HepG2 (cell line): ENCODE measurements around the gene CDC34. TPM values are rescaled to one million over a fixed set of nuclear protein-coding genes. Genes with fewer than 3 reads are reported as not detected.

Experiments
- BHLHE40 ChIP-seq: IDR thresholded peaks from 2 replicates; pipeline ENCODE4 v1.6.1; 2011; ENCODE audit warnings: low read length, improper control_type of control experiment
- BRD4 ChIP-seq: sonication (generic); formaldehyde crosslinking; IDR thresholded peaks from 2 replicates; pipeline ENCODE4 v1.4.0; 2020; ENCODE audit warnings: missing genetic modification reagents
- CENPX ChIP-seq: sonication (generic); formaldehyde crosslinking; IDR thresholded peaks from 2 replicates; pipeline ENCODE4 v1.9.0; 2021; ENCODE audit warnings: mild to moderate bottlenecking, missing genetic modification reagents, moderate library complexity
- DNMT3B ChIP-seq: conservative IDR thresholded peaks from 2 replicates; pipeline ENCODE4 v1.6.1; 2016; ENCODE audit warnings: missing biosample characterization, control low read depth
- ELF4 ChIP-seq: sonication (generic); formaldehyde crosslinking; IDR thresholded peaks from 2 replicates; pipeline ENCODE4 v1.5.0; 2020; ENCODE audit warnings: missing genetic modification reagents, mild to moderate bottlenecking, moderate library complexity, borderline replicate concordance
- ESRRA ChIP-seq: sonication (generic); formaldehyde crosslinking; IDR thresholded peaks from 2 replicates; pipeline ENCODE4 v1.5.1; 2020; ENCODE audit warnings: mild to moderate bottlenecking, low read depth, missing genetic modification reagents
- FOXO4 ChIP-seq: sonication (generic); formaldehyde crosslinking; conservative IDR thresholded peaks from 2 replicates; pipeline ENCODE4 v1.8.1; 2023; ENCODE audit warnings: missing genetic modification reagents
- HMG20A ChIP-seq: IDR thresholded peaks from 2 replicates; pipeline ENCODE4 v1.6.1; 2016; ENCODE audit warnings: borderline replicate concordance
- HOXA3 ChIP-seq: sonication (generic); formaldehyde crosslinking; IDR thresholded peaks from 2 replicates; pipeline ENCODE4 v1.5.0; 2020; ENCODE audit warnings: missing genetic modification reagents
- HOXD1 ChIP-seq: sonication (generic); formaldehyde crosslinking; IDR thresholded peaks from 2 replicates; pipeline ENCODE4 v1.5.0; 2020; ENCODE audit warnings: missing genetic modification reagents
- IRF2 ChIP-seq: IDR thresholded peaks from 2 replicates; pipeline ENCODE4 v1.6.1; 2018; ENCODE audit warnings: missing genetic modification reagents, missing compliant biosample characterization
- MTA1 ChIP-seq: sonication (generic); formaldehyde crosslinking; IDR thresholded peaks from 2 replicates; pipeline ENCODE4 v1.4.0; 2020; ENCODE audit warnings: missing genetic modification reagents, mild to moderate bottlenecking, borderline replicate concordance
- NFYB ChIP-seq: sonication (generic); formaldehyde crosslinking; IDR thresholded peaks from 2 replicates; pipeline ENCODE4 v1.4.0; 2020; ENCODE audit warnings: missing genetic modification reagents
- NR1H2 ChIP-seq: sonication (generic); formaldehyde crosslinking; IDR thresholded peaks from 2 replicates; pipeline ENCODE4 v1.8.1; 2022; ENCODE audit warnings: low read depth, missing genetic modification reagents, borderline replicate concordance
- NR3C1 ChIP-seq: sonication (generic); formaldehyde crosslinking; IDR thresholded peaks from 2 replicates; pipeline ENCODE4 v1.4.0; 2020; ENCODE audit warnings: missing genetic modification reagents
- ONECUT2 ChIP-seq: sonication (generic); formaldehyde crosslinking; IDR thresholded peaks from 2 replicates; pipeline ENCODE4 v1.4.0; 2020; ENCODE audit warnings: missing genetic modification reagents
- PRMT3 ChIP-seq: sonication (generic); formaldehyde crosslinking; IDR thresholded peaks from 2 replicates; pipeline ENCODE4 v1.8.1; 2022; ENCODE audit warnings: low read depth, mild to moderate bottlenecking, moderate library complexity, missing genetic modification reagents, borderline replicate concordance
- SKI ChIP-seq: fragments of 450-650 bp; IDR thresholded peaks from one replicate; pipeline ENCODE4 v1.6.1; 2018; ENCODE audit warnings: mild to moderate bottlenecking; ENCODE audit not compliant: partially characterized antibody
- SNRNP70 ChIP-seq: fragments of 200-400 bp; formaldehyde crosslinking; IDR thresholded peaks from 2 replicates; pipeline ENCODE4 v1.6.1; 2017; ENCODE audit warnings: mild to moderate bottlenecking, low read depth, low read length, moderate library complexity
- SRSF4 ChIP-seq: fragments of 200-400 bp; formaldehyde crosslinking; IDR thresholded peaks from one replicate; pipeline ENCODE4 v1.6.1; 2018; ENCODE audit warnings: mild to moderate bottlenecking, low read depth, low read length, moderate library complexity; ENCODE audit not compliant: poor library complexity, severe bottlenecking
- U2AF2 ChIP-seq: fragments of 200-400 bp; formaldehyde crosslinking; IDR thresholded peaks from 2 replicates; pipeline ENCODE4 v1.6.1; 2017; ENCODE audit warnings: low read depth, mild to moderate bottlenecking, low read length
- ZMAT3 ChIP-seq: sonication (generic); formaldehyde crosslinking; conservative IDR thresholded peaks from 2 replicates; pipeline ENCODE4 v1.7.0; 2021; ENCODE audit warnings: missing genetic modification reagents
- ZMYM2 ChIP-seq: sonication (generic); formaldehyde crosslinking; IDR thresholded peaks from 2 replicates; pipeline ENCODE4 v1.8.0; 2022; ENCODE audit warnings: mild to moderate bottlenecking, missing genetic modification reagents
- ZNF20 ChIP-seq: sonication (generic); formaldehyde crosslinking; IDR thresholded peaks from 2 replicates; pipeline ENCODE4 v1.4.0; 2020; ENCODE audit warnings: mild to moderate bottlenecking, moderate library complexity, missing genetic modification reagents
- ZNF205 ChIP-seq: IDR thresholded peaks from 2 replicates; pipeline ENCODE4 v1.6.1; 2018; ENCODE audit warnings: missing biosample characterization, missing genetic modification reagents
- ZNF333 ChIP-seq: sonication (generic); formaldehyde crosslinking; IDR thresholded peaks from 2 replicates; pipeline ENCODE4 v1.4.0; 2020; ENCODE audit warnings: mild to moderate bottlenecking, missing genetic modification reagents, borderline replicate concordance
- ZNF337 ChIP-seq: sonication (generic); formaldehyde crosslinking; IDR thresholded peaks from 2 replicates; pipeline ENCODE4 v1.5.1; 2020; ENCODE audit warnings: missing genetic modification reagents, low read depth, mild to moderate bottlenecking, borderline replicate concordance
- ZNF446 ChIP-seq: sonication (generic); formaldehyde crosslinking; IDR thresholded peaks from 2 replicates; pipeline ENCODE4 v1.5.0; 2020; ENCODE audit warnings: mild to moderate bottlenecking, missing genetic modification reagents
- ZNF530 ChIP-seq: sonication (generic); formaldehyde crosslinking; IDR thresholded peaks from 2 replicates; pipeline ENCODE4 v1.5.0; 2020; ENCODE audit warnings: low read depth, mild to moderate bottlenecking, missing genetic modification reagents
- ZNF770 ChIP-seq: sonication (generic); formaldehyde crosslinking; IDR thresholded peaks from 2 replicates; pipeline ENCODE4 v1.5.0; 2020; ENCODE audit warnings: mild to moderate bottlenecking, missing genetic modification reagents
- ZSCAN9 ChIP-seq: IDR thresholded peaks from 2 replicates; pipeline ENCODE4 v1.6.1; 2016; ENCODE audit warnings: borderline replicate concordance
- polyA plus RNA-seq, 8 experiments: library from polyadenylated mRNA; depleted of rRNA in 3 of 8; stranded (reverse) in 7 of 8; unstranded in 1 of 8; fragments of >200 nt; fragmentation: Illumina TruSeq in 4 of 8; extraction: Trizol in 4 of 8; gene quantifications; 2 replicates each; pipeline versions ENCODE4 v1.2.1 to v1.2.3, GENCODE V29; 2011 to 2016; ENCODE audit warnings: low read depth in 4 of 8, missing spikeins in 1 of 8, mixed read lengths in 1 of 8; ENCODE audit not compliant: insufficient read depth in 1 of 8
- total RNA-seq, 5 experiments: library from RNA; depleted of rRNA; stranded (reverse); fragments of >200 nt; fragmentation: Illumina TruSeq; extraction: Trizol; gene quantifications; 2 replicates each; pipeline ENCODE4 v1.2.3, GENCODE V29; 2016; ENCODE audit warnings: low read depth in 1 of 5

The CDC34 gene
- total and polyA plus RNA-seq, 2 of the 13 experiments (the other 11 are each of a cell fraction or from before 2014, with no cell fraction given) = 138 to 150 TPM

GRCh38 chr19:485583-486236 lies 45.9 kb upstream of the CDC34 start (continued):
- no peak; the same call in 1 of the 2 replicates for TF ChIP-seq ZMAT3 (CRISPR knock-in tag)
- no peak for TF ChIP-seq NFYB (CRISPR knock-in tag)
- TF ChIP-seq ZSCAN9 (CRISPR knock-in tag) = no peak
- TF ChIP-seq BHLHE40 = peak; percentile 61
- TF ChIP-seq MTA1 (CRISPR knock-in tag) = peak; percentile 67; the same call in 1 of the 2 replicates
- TF ChIP-seq ZNF205 = no peak
- TF ChIP-seq ZMYM2 (CRISPR knock-in tag) = no peak
- peak; percentile 35; the same call in 1 of the 2 replicates for TF ChIP-seq ZNF770 (CRISPR knock-in tag)
- no peak for TF ChIP-seq NR3C1 (CRISPR knock-in tag)
- no peak for TF ChIP-seq ZNF333 (CRISPR knock-in tag)
- no peak for TF ChIP-seq U2AF2
- TF ChIP-seq ZNF337 (CRISPR knock-in tag) = no peak
- TF ChIP-seq ZNF530 (CRISPR knock-in tag) = no peak
- TF ChIP-seq ELF4 (CRISPR knock-in tag) = no peak
- 0 out of 2 replicates have a peak, but pooled peaks have one; percentile 36 for TF ChIP-seq HOXD1 (CRISPR knock-in tag)
- TF ChIP-seq HMG20A (CRISPR knock-in tag) = no peak
- TF ChIP-seq NR1H2 = no peak
- no peak for TF ChIP-seq ESRRA (CRISPR knock-in tag)
- TF ChIP-seq DNMT3B = no peak
- no peak for TF ChIP-seq SRSF4
- TF ChIP-seq CENPX (CRISPR knock-in tag) = no peak
- TF ChIP-seq ZNF446 (CRISPR knock-in tag) = no peak
- no peak for TF ChIP-seq SNRNP70
- no peak for TF ChIP-seq BRD4 (CRISPR knock-in tag)
- no peak for TF ChIP-seq ZNF20
- no peak for TF ChIP-seq HOXA3
- TF ChIP-seq FOXO4 (CRISPR knock-in tag) = no peak
- TF ChIP-seq ONECUT2 (CRISPR knock-in tag) = no peak
- TF ChIP-seq SKI = no peak
- no peak for TF ChIP-seq IRF2 (CRISPR knock-in tag)
- no peak for TF ChIP-seq PRMT3 (CRISPR knock-in tag)
